Hematopoietic multipotent progenitor cell treated with erythropoietin and hydrocortisone succinate and interleukin-3 and kit ligand, for 6 days (in vitro differentiated cells): ENCODE results near the gene KRT12.
"Not testable (repeated sequence)": the region's sequence is repeated elsewhere in the genome, so short reads cannot be mapped to it uniquely, and the experiment has no call there.

Experiments used
- DNase-seq: peaks from one replicate; pipeline ENCODE4 v3.0.0-alpha.2; 2015

Gene KRT12

GRCh38 chr17:40883626-40884334, 16.8 kb upstream of the KRT12 start:
- no peak for DNase-seq

- no peak for DNase-seq
Measured at GRCh38 chr17:40883031-40883430, 16.0 kb upstream of the KRT12 start.

- DNase-seq: no peak
Measured at GRCh38 chr17:40879026-40879425, 12.0 kb upstream of the KRT12 start.

GRCh38 chr17:40878044-40878443, 11.0 kb upstream of the KRT12 start:
- no peak for DNase-seq

- DNase-seq: no peak
Measured at GRCh38 chr17:40873801-40874200, 6.8 kb upstream of the KRT12 start.

GRCh38 chr17:40873255-40873654, 6.2 kb upstream of the KRT12 start:
- no peak for DNase-seq

- DNase-seq: no peak
Measured at GRCh38 chr17:40872416-40872815, 5.4 kb upstream of the KRT12 start.

- no peak for DNase-seq
Measured at GRCh38 chr17:40871316-40871715, 4.3 kb upstream of the KRT12 start.

GRCh38 chr17:40870136-40870535, 3.1 kb upstream of the KRT12 start:
- DNase-seq: no peak

GRCh38 chr17:40864661-40865390, 2.2 kb downstream of the KRT12 start:
- DNase-seq: no peak

GRCh38 chr17:40862985-40863733, 3.9 kb downstream of the KRT12 start:
- DNase-seq: peak; percentile 19

- no peak for DNase-seq
Measured at GRCh38 chr17:40859536-40859935, 7.5 kb downstream of the KRT12 start.

- DNase-seq: not testable (repeated sequence)
Measured at GRCh38 chr17:40858667-40859066, 8.4 kb downstream of the KRT12 start.

- no peak for DNase-seq
Measured at GRCh38 chr17:40857535-40857934, 9.5 kb downstream of the KRT12 start.

GRCh38 chr17:40854175-40854814, 12.7 kb downstream of the KRT12 start:
- DNase-seq: peak; percentile 14

GRCh38 chr17:40852364-40852763, 14.7 kb downstream of the KRT12 start:
- DNase-seq: no peak

GRCh38 chr17:40850293-40850972, 16.6 kb downstream of the KRT12 start:
- peak; percentile 35 for DNase-seq

GRCh38 chr17:40849723-40850122, 17.3 kb downstream of the KRT12 start:
- no peak for DNase-seq

- DNase-seq: no peak
Measured at GRCh38 chr17:40848583-40849235, 18.3 kb downstream of the KRT12 start.

GRCh38 chr17:40846515-40847144, 20.4 kb downstream of the KRT12 start:
- no peak for DNase-seq

- DNase-seq: no peak
Measured at GRCh38 chr17:40844671-40845107, 22.3 kb downstream of the KRT12 start.

- DNase-seq: no peak
Measured at GRCh38 chr17:40843242-40843641, 23.8 kb downstream of the KRT12 start.
